Astrocyte of the cerebellum (primary cell): ENCODE measurements around the gene ACER2.
"Not testable (repeated sequence)": the region's sequence is repeated elsewhere in the genome, so short reads cannot be mapped to it uniquely, and the experiment has no call there.

ENCODE experiments used
- DNase-seq: peaks from one replicate; pipeline ENCODE4 v3.0.0-alpha.2; 2011; ENCODE audit warnings: low read depth
- H3K4me3 ChIP-seq: 2 replicates; pipeline ENCODE4 v1.5.1; 2011; ENCODE audit warnings: mild to moderate bottlenecking, low read depth, low read length, moderate library complexity
- CTCF ChIP-seq: IDR thresholded peaks from 2 replicates; pipeline ENCODE4 v1.5.1; 2012; ENCODE audit warnings: low read length, low read depth, moderate library complexity, mild to moderate bottlenecking; ENCODE audit errors: missing control alignments
- in situ Hi-C: cut with HindIII; loops from 2 replicates; pipeline ENCODE4 v1.10.0; 2017; ENCODE audit warnings: low sequenced_read_pairs

ACER2 gene

GRCh38 chr9:19405771-19406170, 3.0 kb upstream of the ACER2 start:
- DNase-seq: no peak
- no peak for TF ChIP-seq CTCF
- in situ Hi-C loops: no loop called here
- H3K4me3 ChIP-seq: no peak overlapping the region

DNA sequence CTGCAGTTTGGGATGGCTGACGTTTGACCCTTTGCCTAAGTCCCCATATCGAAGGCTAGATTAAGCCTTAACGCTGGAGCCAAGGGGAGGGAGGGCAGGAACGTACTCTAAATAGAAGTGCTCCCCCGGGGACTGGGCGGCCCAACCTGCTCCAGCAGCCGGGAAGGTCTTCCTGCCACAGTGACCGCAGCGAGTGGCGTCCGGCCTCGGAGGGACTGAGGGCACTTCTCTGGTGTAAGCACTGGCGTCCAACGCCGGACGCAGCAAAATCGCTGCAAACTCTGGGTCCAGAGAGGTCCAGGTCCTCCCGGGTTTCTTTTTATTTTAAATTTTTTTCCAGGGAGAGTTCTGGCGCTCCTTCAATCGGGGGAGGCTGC, 505 bp upstream of the ACER2 start:
- no peak for DNase-seq
- in situ Hi-C loops: no loop called here
- TF ChIP-seq CTCF: no peak
- peak overlapping the region; percentile 80 for H3K4me3 ChIP-seq

DNA sequence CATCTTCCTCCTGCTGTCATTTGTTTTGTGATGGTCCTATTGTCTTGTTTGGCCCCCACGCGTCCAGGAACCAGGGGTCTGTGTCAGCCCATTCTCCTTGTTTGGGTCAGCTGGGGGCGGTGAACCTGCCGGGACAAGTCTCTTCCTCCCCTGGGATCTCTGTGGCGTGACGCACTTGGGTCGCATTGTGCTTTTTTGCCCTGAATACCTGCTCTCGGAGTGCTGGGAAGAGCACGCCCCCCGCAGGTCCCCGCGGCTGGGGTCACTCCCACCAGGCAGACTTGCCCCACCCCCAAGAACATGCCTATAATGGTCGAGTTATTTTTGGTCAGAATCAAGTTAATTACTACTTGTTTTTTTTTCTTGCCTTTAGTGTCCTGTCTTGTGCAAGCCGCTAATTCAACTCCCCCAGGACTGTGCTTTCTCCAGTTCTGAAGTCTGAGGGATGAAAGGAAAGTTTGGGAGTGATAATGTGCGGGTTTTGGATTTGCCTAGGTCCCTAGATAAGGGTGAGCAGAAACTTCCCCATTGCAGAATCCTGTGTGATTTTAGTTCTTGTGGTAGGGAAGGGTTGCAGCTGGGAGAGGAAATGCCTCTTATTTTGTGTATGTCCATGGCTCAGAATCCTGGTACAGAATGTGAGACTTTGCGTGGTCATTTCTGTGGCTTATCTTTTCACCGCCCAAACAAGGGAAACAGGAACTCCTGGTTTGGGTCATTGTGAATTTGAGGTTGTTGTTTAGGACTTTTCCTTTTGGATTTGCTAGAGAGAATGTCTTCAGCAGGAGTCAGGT, 789 bp downstream of the ACER2 start:
- in situ Hi-C loops: no loop called here
- peak overlapping the region; percentile 80 for H3K4me3 ChIP-seq
- DNase-seq: no peak
- no peak for TF ChIP-seq CTCF

DNA sequence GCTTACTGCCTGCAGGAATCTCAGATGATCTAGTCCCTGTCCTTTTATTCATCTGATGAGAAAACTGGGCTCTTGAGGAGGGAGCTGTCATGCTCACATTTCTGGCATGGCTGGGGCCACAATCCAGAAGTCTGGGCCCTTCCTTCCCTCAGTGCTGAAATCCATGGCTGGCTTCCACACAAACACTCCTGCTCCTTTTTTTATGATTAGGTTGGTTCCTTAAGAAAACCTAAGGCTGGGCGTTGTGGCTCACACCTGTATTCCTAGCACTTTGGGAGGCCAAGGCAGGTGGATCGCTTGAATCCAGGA, 1.3 kb downstream of the ACER2 start:
- in situ Hi-C loops: no loop called here
- no peak for TF ChIP-seq CTCF
- peak overlapping the region; percentile 80 for H3K4me3 ChIP-seq
- DNase-seq: no peak

- H3K4me3 ChIP-seq: no peak overlapping the region
- DNase-seq: no peak
- no peak for TF ChIP-seq CTCF
- in situ Hi-C loops: no loop called here
These were observed 1.8 kb downstream of the ACER2 start for GRCh38 chr9:19410594-19410993.

- H3K4me3 ChIP-seq: no peak overlapping the region
- TF ChIP-seq CTCF: no peak
- DNase-seq: no peak
- in situ Hi-C loops: no loop called here
These were observed 2.5 kb downstream of the ACER2 start for GRCh38 chr9:19411316-19411715.

GRCh38 chr9:19413456-19413855, 4.6 kb downstream of the ACER2 start:
- in situ Hi-C loops, DNase-seq: not testable (repeated sequence)

More at GRCh38 chr9:19413456-19413855, 4.6 kb downstream of the ACER2 start:
- H3K4me3 ChIP-seq: not testable (repeated sequence)
